ENCODE data around the gene PTPN1.

DNA sequence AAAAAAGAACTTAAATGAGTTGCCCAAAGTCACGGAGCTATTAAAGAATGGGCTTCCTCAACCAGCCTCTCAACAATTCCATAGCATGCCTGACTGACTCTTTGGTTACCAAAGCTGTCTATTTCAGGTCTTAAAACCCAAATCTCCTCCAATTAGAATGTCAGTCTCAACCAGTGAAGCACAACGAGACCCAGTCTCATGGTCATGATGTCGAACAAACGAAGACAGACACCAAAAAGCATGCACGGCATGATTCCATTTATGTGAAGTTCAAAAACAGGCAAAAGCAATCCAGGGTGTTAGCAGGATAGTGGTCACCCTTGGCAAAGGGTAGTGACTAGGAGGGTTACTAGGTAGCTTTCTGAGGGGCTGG lies 16.3 kb upstream of the PTPN1 start:
- TF ChIP-seq, protein P1, sequence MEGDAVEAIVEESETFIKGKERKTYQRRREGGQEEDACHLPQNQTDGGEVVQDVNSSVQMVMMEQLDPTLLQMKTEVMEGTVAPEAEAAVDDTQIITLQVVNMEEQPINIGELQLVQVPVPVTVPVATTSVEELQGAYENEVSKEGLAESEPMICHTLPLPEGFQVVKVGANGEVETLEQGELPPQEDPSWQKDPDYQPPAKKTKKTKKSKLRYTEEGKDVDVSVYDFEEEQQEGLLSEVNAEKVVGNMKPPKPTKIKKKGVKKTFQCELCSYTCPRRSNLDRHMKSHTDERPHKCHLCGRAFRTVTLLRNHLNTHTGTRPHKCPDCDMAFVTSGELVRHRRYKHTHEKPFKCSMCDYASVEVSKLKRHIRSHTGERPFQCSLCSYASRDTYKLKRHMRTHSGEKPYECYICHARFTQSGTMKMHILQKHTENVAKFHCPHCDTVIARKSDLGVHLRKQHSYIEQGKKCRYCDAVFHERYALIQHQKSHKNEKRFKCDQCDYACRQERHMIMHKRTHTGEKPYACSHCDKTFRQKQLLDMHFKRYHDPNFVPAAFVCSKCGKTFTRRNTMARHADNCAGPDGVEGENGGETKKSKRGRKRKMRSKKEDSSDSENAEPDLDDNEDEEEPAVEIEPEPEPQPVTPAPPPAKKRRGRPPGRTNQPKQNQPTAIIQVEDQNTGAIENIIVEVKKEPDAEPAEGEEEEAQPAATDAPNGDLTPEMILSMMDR (optimal IDR thresholded peaks at IDR 0.05 in 1 of 3, IDR thresholded peaks at IDR 0.05 in 1 of 3, conservative IDR thresholded peaks at IDR 0.05 in 1 of 3; ENCODE audit: extremely low read depth in 1 of 3, insufficient read depth in 2 of 3, low read length in 3 of 3) = no peak
- TF ChIP-seq EZH2 (IDR thresholded peaks at IDR 0.05; ENCODE audit: low read length) = no peak

Measured in keratinocyte (primary cell).